Stimulated activated naive CD4-positive, alpha-beta T cell (primary cell): Measurements from ENCODE around the gene CC2D1B.

ENCODE experiments used
- DNase-seq, 6 experiments: peaks; one replicate each; lab custom pipeline; 2025; lab: John Stamatoyannopoulos, UW

CC2D1B gene

DNA sequence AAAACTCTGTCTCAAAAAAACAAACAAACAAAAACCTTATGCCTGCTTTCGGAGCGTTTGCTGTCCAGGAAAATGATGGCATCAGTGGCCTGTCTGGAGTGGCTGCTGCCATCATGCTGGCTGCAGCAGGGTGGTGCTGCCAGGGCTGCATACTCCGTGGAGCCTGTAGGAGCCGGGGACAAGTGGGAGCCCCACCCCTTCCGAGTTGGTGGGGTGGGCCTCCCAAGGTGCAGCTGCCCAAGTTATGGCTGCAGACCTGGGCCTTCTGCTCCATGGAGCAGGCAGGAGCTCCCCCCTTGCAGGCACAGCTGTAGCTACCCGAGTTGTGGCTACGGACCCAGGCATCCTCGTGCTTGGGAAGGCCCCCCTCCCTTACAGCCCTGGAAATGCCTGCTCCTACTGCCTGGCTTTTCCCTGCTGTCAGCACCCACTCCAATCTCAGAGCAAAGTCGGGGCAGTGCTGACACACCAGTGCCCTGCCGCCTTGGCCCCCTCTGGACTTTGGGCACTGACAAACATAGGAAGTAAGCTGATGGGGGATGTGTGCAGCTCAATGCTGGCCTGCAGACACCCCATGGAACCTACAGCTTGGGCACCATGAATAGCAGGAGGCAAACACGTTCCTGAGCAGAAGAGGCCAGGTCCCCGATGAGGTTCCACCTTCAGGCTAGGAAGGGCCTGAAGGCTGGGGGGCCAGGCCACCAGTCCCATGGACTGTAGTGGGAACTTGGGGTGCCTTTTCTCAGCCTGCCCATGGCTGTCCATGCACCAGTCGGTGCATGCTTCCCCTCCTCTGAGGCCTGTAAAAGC is 60.4 kb downstream of the CC2D1B start:
- no peak for DNase-seq
